Ishikawa (cell line): ENCODE results near the gene OR13D1.

Source experiments
- CEBPB ChIP-seq: IDR thresholded peaks from 2 replicates; pipeline ENCODE4 v1.6.1; 2012
- EGR1 ChIP-seq: IDR thresholded peaks from 2 replicates; pipeline ENCODE4 v1.6.1; 2012
- EP300 ChIP-seq: IDR thresholded peaks from 2 replicates; pipeline ENCODE4 v1.6.1; 2012; ENCODE audit warnings: borderline replicate concordance
- MAX ChIP-seq: IDR thresholded peaks from 2 replicates; pipeline ENCODE4 v1.6.1; 2012
- TAF1 ChIP-seq: IDR thresholded peaks from 2 replicates; pipeline ENCODE4 v1.6.1; 2012; ENCODE audit warnings: low read depth, mild to moderate bottlenecking
- TCF12 ChIP-seq: IDR thresholded peaks from 2 replicates; pipeline ENCODE4 v1.6.1; 2012; ENCODE audit warnings: low read depth
- ZBTB7A ChIP-seq: IDR thresholded peaks from 2 replicates; pipeline ENCODE4 v1.6.1; 2012; ENCODE audit warnings: low read depth

- no peak for TF ChIP-seq EP300
- no peak for TF ChIP-seq EGR1
- TF ChIP-seq TAF1 = no peak
- TF ChIP-seq MAX = no peak
- TF ChIP-seq ZBTB7A = no peak
- no peak for TF ChIP-seq CEBPB
- no peak for TF ChIP-seq TCF12
Measured at GRCh38 chr9:104675611-104676010, 18.7 kb upstream of the OR13D1 start.
